Stimulated activated CD4-positive, alpha-beta T cell treated with anti-CD3 and anti-CD28 coated beads, Interleukin-15, amount 100 ng/mL, for 24 hours (primary cell): ENCODE results near the gene ENPP6.
"Not testable (repeated sequence)": the region's sequence is repeated elsewhere in the genome, so short reads cannot be mapped to it uniquely, and the experiment has no call there.

Source experiments
- DNase-seq: peaks from one replicate; pipeline ENCODE4 v3.0.0-alpha.2; 2020

ENPP6 gene

DNA sequence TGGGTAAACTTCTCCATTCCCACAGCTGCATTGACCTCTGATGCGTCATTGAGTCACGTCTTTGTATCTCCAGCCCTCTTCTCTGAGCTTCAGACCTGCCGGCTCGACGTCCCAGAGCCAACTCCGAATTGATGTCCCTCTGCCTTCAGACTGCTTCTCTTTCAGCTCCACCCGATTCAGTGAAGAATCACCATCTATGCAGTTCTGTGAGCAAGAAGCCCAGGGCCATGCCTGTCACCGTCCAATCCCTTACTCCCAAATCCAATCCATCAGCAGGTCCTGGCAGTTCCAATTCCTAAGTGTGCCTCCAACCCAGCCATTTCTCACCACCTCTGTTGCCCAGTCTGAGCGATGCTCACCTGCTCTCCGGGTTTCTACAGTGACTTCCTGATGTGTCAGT is 70.7 kb downstream of the ENPP6 start:
- no peak for DNase-seq

DNA sequence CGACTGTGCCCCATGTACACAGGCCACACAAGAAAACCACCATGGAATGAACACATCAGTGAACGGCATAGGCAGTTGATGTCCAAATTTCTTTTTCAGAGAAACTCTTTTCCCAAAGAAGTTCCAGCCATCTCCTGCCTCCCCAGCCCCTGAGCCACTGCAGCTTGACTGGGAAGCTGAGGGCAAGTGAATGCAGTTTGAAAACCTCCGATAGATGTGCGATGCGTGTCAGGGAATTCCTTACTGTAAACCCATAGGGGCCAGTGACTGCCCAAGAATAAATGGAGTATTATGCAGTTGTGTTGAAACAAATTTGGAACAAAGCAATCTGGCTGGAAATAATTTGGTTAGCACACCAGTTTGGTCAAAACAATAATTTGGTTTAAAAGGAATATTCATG is 72.1 kb downstream of the ENPP6 start:
- DNase-seq: no peak

GRCh38 chr4:184143770-184144564 is 73.7 kb downstream of the ENPP6 start:
- no peak for DNase-seq

- DNase-seq: no peak
Measured at GRCh38 chr4:184142121-184143000, 75.3 kb downstream of the ENPP6 start.

- not testable (repeated sequence) for DNase-seq
Measured at GRCh38 chr4:184140901-184141300, 76.8 kb downstream of the ENPP6 start.

- DNase-seq: no peak
Measured at GRCh38 chr4:184136525-184136924, 81.1 kb downstream of the ENPP6 start.

GRCh38 chr4:184126800-184127199 is 90.9 kb downstream of the ENPP6 start:
- DNase-seq: no peak

GRCh38 chr4:184122631-184123408 is 94.9 kb downstream of the ENPP6 start:
- no peak for DNase-seq

DNA sequence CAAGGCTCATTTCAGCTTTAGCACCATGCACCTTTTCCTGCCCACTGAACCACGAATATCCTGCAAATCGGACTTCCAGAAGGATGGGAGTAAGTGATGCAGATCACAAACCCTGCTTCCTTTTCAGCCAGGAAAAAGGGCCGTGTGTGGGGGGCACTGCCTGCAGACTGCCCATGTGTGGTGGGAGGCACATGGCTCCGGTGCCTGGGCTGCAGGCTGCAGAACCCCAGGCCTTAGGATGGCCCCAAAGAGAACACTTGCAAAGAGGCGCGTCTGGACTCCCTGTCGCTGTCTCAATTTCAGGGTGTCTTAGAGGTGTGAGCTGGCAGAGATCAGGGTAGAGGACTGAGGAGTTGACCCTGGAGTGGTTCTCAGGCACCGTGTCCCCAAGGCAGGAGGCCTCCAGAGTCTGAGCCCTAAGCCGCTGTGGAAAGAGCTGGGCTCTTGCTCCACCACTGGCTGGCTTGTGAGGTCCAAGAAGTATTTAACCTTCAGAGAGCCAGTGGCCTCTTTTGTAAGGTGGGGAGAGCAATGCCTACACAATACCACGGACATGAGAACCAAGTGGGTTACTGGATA is 97.0 kb downstream of the ENPP6 start:
- no peak for DNase-seq

DNA sequence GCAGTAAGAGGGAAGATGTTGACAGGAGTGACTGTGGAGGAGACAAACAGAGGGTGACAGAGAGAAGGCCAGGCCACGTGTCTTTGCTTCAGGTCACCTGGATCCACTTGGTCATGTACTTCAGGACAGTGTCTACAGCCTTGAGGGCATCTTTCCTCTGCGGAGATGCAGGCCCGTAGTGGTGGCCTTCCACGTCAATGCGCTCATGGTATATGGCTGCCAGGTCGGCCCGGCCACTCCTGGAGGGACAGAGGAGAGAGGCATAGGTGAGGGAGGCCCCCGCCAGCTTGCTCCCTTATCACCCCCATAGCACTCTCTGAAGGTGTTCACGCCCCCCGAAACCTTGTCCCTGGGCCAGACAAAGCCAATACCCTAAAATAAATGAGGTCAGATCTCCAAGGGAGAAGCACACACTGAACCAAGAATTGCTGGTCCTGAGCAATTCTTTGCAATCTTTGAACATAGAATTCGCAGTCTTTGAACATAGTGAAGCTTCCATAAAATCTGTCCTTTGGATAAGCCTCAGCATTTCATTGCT is 99.9 kb downstream of the ENPP6 start:
- DNase-seq: no peak

GRCh38 chr4:184115399-184115798 is 102.3 kb downstream of the ENPP6 start:
- no peak for DNase-seq

- DNase-seq: no peak
Measured at GRCh38 chr4:184114431-184114830, 103.2 kb downstream of the ENPP6 start.

- DNase-seq: no peak
Measured at GRCh38 chr4:184112006-184112550, 105.6 kb downstream of the ENPP6 start.

- DNase-seq: no peak
Measured at GRCh38 chr4:184111233-184111832, 106.3 kb downstream of the ENPP6 start.

DNA sequence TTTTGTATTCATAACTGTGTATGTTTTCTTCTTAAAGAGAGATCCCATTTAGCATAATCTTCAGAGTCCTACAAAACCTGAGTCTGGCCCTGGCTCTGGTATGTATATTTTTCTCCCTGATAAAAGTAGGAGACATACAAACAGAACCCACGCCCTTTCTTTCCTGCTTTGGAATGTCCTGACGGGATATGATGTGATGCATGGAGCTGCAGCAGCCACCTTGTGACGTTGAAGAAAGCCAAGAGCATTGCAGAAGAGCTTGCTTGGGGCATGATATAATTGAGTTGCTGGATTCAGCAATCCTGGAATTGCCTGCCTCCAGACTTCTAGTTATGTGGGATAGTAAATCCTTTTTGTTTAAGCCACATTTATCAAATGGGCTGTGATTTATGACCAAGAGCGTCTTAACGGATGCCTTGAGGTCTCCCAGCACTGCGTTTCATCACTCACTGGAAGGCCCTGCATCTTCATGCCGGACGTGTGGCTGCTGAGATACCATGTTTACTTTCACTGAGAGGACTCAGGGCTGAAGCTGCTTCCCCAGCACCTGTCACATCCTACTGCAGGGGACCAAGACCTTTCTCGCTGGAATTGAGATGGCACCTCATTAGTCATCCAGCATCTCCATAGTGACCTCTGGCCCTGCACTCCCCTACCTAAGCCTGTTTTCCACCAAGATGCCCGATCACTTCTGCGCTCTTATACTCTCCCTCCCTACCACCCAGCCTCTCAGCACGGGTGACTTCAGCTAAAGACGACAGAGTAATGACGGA is 107.0 kb downstream of the ENPP6 start:
- no peak for DNase-seq

GRCh38 chr4:184108006-184108501 is 109.6 kb downstream of the ENPP6 start:
- no peak for DNase-seq

DNA sequence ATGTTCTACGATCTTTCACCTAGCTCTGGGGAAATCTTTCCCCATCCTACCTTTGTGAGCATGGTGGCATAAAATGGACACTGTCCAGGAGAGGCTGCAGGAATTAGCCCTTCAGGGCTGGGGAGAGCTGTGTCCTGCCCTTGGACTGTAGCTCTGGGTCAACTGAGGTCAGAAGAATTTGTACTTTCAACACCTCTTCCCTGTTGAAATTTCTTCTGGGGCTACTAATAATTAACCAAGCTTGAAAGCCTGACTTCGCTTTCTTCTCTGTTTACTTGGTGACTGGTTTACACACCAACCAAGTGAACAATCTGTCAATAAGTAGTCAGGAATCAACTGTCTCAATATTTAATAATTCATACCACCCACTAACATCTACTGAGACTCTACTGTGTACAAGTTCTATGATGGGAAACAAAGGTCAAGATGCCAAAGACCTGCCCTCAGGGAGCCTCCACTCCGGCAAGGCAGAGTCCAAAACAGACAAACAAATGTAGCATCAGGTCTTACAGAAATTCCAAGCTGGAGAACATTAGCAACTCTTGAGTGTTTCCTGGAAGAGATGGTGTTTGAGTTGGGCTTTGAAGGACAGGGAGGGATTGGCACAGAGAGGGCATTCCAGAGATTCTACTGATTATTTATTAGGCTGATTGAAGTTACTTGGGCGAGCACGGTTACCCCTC is 113.1 kb downstream of the ENPP6 start:
- no peak for DNase-seq

DNA sequence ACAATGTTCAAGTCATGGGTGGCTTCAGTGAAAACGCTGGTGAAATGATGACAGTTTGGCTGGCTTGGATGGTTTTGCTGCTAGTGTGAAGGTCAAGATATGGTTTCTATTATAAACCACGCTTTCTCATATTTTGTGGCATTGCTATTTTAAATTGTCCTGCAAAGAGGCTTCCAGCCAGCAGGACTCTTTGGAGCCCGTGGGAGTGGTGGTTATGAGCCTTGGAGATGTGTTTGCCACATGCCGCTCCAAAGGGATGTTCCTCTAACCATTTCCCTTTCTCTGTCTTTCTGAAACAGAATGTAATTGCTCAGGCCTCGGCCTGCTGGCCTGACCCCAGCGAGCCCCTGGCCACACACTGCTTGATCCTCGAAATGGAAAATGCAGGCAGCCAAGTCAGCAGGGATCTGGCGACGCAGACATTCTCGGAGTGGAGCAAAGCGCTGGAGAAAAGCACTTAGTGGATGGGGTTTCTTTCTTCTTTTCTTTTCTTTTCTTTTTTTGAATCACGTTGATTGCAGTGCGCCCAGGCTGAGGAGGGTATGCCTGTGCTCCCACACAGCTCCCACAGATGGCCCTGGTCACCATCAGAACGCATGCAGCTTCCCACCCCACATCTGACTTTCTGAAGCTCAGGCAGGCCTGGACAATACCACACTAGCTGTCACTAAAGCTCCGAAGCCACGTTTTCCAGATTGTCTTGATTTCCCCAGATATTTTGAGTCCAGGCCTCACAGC is 114.0 kb downstream of the ENPP6 start:
- no peak for DNase-seq

DNA sequence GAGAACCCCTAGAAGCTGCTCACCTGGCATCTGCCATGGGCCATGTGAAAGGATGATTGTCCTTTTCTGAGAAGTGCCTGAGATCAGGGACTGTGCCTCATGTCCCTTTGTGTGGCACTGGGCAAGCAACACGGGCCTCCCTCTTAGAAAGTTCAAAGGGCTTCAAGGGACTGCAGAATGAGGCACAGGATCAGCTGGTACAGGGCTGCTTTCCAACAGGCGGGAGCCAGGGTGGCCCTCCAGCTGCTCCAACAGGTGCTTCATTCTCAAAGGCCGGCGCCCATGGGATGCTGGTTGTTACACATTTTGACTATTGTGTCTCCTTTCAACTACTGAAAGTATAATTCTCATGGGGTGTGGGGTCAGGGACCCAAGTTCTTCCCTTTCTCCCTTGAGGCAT is 114.7 kb downstream of the ENPP6 start:
- DNase-seq: no peak

GRCh38 chr4:184102488-184102887 is 115.2 kb downstream of the ENPP6 start:
- DNase-seq: no peak
